Measurements from ENCODE around the gene PC.

PC gene

DNA sequence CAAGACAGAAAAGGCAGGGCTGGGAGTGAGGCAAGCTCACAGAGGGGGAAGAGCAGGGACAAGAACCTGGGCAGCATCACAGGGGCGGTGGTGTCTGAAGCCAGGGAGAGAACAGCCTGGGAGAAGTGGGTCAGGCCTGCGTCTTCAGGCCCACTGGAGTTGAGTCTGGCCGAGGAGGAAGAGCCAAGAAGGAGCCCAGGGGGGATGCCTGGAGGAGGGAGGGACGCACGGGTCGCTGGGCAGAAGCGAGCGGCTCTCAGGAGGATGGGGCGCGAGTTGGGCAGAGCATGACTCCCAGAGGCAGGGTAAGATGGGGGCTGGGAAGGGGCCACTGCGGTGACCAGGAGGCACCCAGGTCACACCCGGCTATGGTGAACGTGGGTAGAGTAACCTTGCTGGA lies 82.8 kb downstream of the PC start:
- TF ChIP-seq TAF1 (IDR thresholded peaks at IDR 0.05; ENCODE audit: low read depth) (no peak), FOXM1 (IDR thresholded peaks at IDR 0.05; ENCODE audit: borderline replicate concordance, low read depth) (no peak), YY1 (IDR thresholded peaks at IDR 0.05; ENCODE audit: low read depth) (no peak), CEBPB (IDR thresholded peaks at IDR 0.05) (no peak), TEAD4 (IDR thresholded peaks at IDR 0.05) (no peak), TCF12 (IDR thresholded peaks at IDR 0.05; ENCODE audit: low read depth) (no peak), ZBTB7A (IDR thresholded peaks at IDR 0.05; ENCODE audit: low read depth) (no peak), NFIC (IDR thresholded peaks at IDR 0.05) (no peak), EGR1 (IDR thresholded peaks at IDR 0.05) (no peak), CREB1 (IDR thresholded peaks at IDR 0.05; ENCODE audit: low read depth) (no peak), EP300 (IDR thresholded peaks at IDR 0.05; ENCODE audit: borderline replicate concordance) (no peak), RAD21 (IDR thresholded peaks at IDR 0.05; ENCODE audit: low read depth) (no peak)
- TF ChIP-seq, protein P1, sequence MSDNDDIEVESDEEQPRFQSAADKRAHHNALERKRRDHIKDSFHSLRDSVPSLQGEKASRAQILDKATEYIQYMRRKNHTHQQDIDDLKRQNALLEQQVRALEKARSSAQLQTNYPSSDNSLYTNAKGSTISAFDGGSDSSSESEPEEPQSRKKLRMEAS (IDR thresholded peaks at IDR 0.05): no peak
- TF ChIP-seq, protein P2, sequence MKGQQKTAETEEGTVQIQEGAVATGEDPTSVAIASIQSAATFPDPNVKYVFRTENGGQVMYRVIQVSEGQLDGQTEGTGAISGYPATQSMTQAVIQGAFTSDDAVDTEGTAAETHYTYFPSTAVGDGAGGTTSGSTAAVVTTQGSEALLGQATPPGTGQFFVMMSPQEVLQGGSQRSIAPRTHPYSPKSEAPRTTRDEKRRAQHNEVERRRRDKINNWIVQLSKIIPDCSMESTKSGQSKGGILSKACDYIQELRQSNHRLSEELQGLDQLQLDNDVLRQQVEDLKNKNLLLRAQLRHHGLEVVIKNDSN (IDR thresholded peaks at IDR 0.05): no peak
- TF ChIP-seq, protein P3, sequence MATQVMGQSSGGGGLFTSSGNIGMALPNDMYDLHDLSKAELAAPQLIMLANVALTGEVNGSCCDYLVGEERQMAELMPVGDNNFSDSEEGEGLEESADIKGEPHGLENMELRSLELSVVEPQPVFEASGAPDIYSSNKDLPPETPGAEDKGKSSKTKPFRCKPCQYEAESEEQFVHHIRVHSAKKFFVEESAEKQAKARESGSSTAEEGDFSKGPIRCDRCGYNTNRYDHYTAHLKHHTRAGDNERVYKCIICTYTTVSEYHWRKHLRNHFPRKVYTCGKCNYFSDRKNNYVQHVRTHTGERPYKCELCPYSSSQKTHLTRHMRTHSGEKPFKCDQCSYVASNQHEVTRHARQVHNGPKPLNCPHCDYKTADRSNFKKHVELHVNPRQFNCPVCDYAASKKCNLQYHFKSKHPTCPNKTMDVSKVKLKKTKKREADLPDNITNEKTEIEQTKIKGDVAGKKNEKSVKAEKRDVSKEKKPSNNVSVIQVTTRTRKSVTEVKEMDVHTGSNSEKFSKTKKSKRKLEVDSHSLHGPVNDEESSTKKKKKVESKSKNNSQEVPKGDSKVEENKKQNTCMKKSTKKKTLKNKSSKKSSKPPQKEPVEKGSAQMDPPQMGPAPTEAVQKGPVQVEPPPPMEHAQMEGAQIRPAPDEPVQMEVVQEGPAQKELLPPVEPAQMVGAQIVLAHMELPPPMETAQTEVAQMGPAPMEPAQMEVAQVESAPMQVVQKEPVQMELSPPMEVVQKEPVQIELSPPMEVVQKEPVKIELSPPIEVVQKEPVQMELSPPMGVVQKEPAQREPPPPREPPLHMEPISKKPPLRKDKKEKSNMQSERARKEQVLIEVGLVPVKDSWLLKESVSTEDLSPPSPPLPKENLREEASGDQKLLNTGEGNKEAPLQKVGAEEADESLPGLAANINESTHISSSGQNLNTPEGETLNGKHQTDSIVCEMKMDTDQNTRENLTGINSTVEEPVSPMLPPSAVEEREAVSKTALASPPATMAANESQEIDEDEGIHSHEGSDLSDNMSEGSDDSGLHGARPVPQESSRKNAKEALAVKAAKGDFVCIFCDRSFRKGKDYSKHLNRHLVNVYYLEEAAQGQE (IDR thresholded peaks at IDR 0.05; ENCODE audit: low read depth): no peak

DNA sequence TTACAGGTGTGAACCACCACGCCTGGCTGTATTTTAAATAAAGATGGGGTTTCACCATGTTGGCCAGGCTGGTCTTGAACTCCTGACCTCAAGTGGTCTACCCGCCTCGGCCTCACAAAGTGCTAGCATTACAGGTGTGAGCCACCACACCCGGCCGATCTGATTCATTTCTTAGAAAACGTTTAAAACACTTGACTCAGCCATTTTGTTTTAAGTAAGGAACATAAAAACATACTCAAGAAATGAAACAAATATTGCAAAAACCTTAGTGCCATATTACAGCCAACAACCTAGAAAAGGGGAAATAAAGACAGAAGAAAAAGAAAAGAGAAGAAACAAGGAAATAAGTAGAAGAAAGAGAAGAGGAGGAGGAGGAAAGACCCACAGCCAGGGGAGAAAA lies 84.0 kb downstream of the PC start:
- TF ChIP-seq YY1 (IDR thresholded peaks at IDR 0.05; ENCODE audit: low read depth): no peak
- no peak for TF ChIP-seq TCF12 (IDR thresholded peaks at IDR 0.05; ENCODE audit: low read depth)
- no peak for TF ChIP-seq TAF1 (IDR thresholded peaks at IDR 0.05; ENCODE audit: low read depth)
- no peak for TF ChIP-seq NFIC (IDR thresholded peaks at IDR 0.05)
- no peak for TF ChIP-seq FOXM1 (IDR thresholded peaks at IDR 0.05; ENCODE audit: borderline replicate concordance, low read depth)
- no peak for TF ChIP-seq EP300 (IDR thresholded peaks at IDR 0.05; ENCODE audit: borderline replicate concordance)
- TF ChIP-seq CREB1 (IDR thresholded peaks at IDR 0.05; ENCODE audit: low read depth): no peak
- TF ChIP-seq RAD21 (IDR thresholded peaks at IDR 0.05; ENCODE audit: low read depth): no peak
- TF ChIP-seq, protein P2 (IDR thresholded peaks at IDR 0.05): no peak
- TF ChIP-seq, protein P1 (IDR thresholded peaks at IDR 0.05): no peak
- TF ChIP-seq ZBTB7A (IDR thresholded peaks at IDR 0.05; ENCODE audit: low read depth): no peak
- TF ChIP-seq EGR1 (IDR thresholded peaks at IDR 0.05): no peak
- TF ChIP-seq TEAD4 (IDR thresholded peaks at IDR 0.05): no peak
- TF ChIP-seq, protein P3 (IDR thresholded peaks at IDR 0.05; ENCODE audit: low read depth): no peak
- TF ChIP-seq CEBPB (IDR thresholded peaks at IDR 0.05): no peak

- TF ChIP-seq TEAD4 (IDR thresholded peaks at IDR 0.05) (no peak), YY1 (IDR thresholded peaks at IDR 0.05; ENCODE audit: low read depth) (no peak), CREB1 (IDR thresholded peaks at IDR 0.05; ENCODE audit: low read depth) (no peak), ZBTB7A (IDR thresholded peaks at IDR 0.05; ENCODE audit: low read depth) (no peak), TCF12 (IDR thresholded peaks at IDR 0.05; ENCODE audit: low read depth) (no peak), RAD21 (IDR thresholded peaks at IDR 0.05; ENCODE audit: low read depth) (no peak)
- TF ChIP-seq, protein P2 (IDR thresholded peaks at IDR 0.05): no peak
Observed at GRCh38 chr11:66871521-66871901, 86.7 kb downstream of the PC start.

GRCh38 chr11:66870616-66871520 lies 87.3 kb downstream of the PC start:
- TF ChIP-seq CEBPB (IDR thresholded peaks at IDR 0.05): no peak
- TF ChIP-seq, protein P1 (IDR thresholded peaks at IDR 0.05): no peak
- no peak for TF ChIP-seq EP300 (IDR thresholded peaks at IDR 0.05; ENCODE audit: borderline replicate concordance)
- no peak for TF ChIP-seq NFIC (IDR thresholded peaks at IDR 0.05)
- no peak for TF ChIP-seq CREB1 (IDR thresholded peaks at IDR 0.05; ENCODE audit: low read depth)
- TF ChIP-seq YY1 (IDR thresholded peaks at IDR 0.05; ENCODE audit: low read depth): no peak
- no peak for TF ChIP-seq TEAD4 (IDR thresholded peaks at IDR 0.05)
- TF ChIP-seq, protein P2 (IDR thresholded peaks at IDR 0.05): no peak

All from Ishikawa (cell line).